ENCODE measurements around the gene PFKFB4. TPM values are rescaled to one million over a fixed set of nuclear protein-coding genes. Genes with fewer than 3 reads are reported as not detected.

PFKFB4 gene
- total RNA-seq, 1 donor = 12.3 TPM

DNA sequence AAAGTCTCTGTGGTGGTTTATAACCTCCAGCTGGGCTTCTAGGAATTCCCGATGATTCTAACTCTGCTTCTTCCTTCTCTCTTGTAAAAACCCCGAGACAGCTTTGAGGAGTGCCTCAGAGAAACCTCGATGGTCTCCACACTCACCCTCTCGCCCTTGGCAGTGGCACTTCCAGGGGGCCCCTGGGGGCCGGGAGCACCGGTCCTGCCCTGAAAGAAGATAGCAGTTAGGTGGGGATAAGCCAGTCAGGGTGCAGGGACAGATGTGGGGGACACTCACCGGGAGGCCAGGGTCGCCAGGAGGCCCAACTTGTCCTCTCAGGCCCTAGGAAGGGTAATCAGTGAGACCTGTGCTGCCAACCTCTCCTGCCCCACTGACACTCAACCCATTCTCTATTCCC lies 28.8 kb upstream of the PFKFB4 start:
- DNase-seq (ENCODE audit: insufficient read length, low spot score, missing footprints) = no peak
- H3K79me2 ChIP-seq (ENCODE audit: insufficient read depth, low read length) = no peaks in the 10 kb centered on the region
- H4K20me1 ChIP-seq (ENCODE audit: insufficient read depth, low read length) = no peaks in the 10 kb centered on the region

GRCh38 chr3:48584836-48585235 lies 28.2 kb upstream of the PFKFB4 start:
- peaks cover 15% of the 10 kb centered on the region for H3K36me3 ChIP-seq (ENCODE audit: insufficient read depth, low read length)
- no peaks in the 10 kb centered on the region for H3K9me3 ChIP-seq (ENCODE audit: low read depth, low read length)
- no peaks in the 10 kb centered on the region for H3K79me2 ChIP-seq (ENCODE audit: insufficient read depth, low read length)
- no peak overlapping the region for H3K4me2 ChIP-seq (ENCODE audit: insufficient read depth, low read length)
- H3K27me3 ChIP-seq (ENCODE audit: insufficient read depth, low read length) = no peaks in the 10 kb centered on the region
- no peaks in the 10 kb centered on the region for H3K4me1 ChIP-seq (ENCODE audit: insufficient read depth, low read length)
- H3K4me3 ChIP-seq (ENCODE audit: insufficient read depth, low read length) = no peak overlapping the region
- H3K27ac ChIP-seq (ENCODE audit: low read depth, low read length) = no peak overlapping the region
- DNase-seq (ENCODE audit: insufficient read length, low spot score, missing footprints) = no peak
- no peak for TF ChIP-seq CTCF (IDR thresholded peaks at IDR 0.05; ENCODE audit: extremely low read depth, low read depth, low read length)
- H2AFZ ChIP-seq (ENCODE audit: low read length) = no peak overlapping the region
- no peaks in the 10 kb centered on the region for H4K20me1 ChIP-seq (ENCODE audit: insufficient read depth, low read length)

More for the DNA sequence above, 28.8 kb upstream of the PFKFB4 start:
- peaks cover 15% of the 10 kb centered on the region for H3K36me3 ChIP-seq (ENCODE audit: insufficient read depth, low read length)
- H3K9me3 ChIP-seq (ENCODE audit: low read depth, low read length) = no peaks in the 10 kb centered on the region
- no peak overlapping the region for H3K4me2 ChIP-seq (ENCODE audit: insufficient read depth, low read length)
- H3K4me1 ChIP-seq (ENCODE audit: insufficient read depth, low read length) = no peaks in the 10 kb centered on the region
- no peaks in the 10 kb centered on the region for H3K27me3 ChIP-seq (ENCODE audit: insufficient read depth, low read length)
- no peak overlapping the region for H2AFZ ChIP-seq (ENCODE audit: low read length)
- no peak overlapping the region for H3K4me3 ChIP-seq (ENCODE audit: insufficient read depth, low read length)
- H3K27ac ChIP-seq (ENCODE audit: low read depth, low read length) = no peak overlapping the region
- TF ChIP-seq CTCF (IDR thresholded peaks at IDR 0.05; ENCODE audit: extremely low read depth, low read depth, low read length) = no peak

DNA sequence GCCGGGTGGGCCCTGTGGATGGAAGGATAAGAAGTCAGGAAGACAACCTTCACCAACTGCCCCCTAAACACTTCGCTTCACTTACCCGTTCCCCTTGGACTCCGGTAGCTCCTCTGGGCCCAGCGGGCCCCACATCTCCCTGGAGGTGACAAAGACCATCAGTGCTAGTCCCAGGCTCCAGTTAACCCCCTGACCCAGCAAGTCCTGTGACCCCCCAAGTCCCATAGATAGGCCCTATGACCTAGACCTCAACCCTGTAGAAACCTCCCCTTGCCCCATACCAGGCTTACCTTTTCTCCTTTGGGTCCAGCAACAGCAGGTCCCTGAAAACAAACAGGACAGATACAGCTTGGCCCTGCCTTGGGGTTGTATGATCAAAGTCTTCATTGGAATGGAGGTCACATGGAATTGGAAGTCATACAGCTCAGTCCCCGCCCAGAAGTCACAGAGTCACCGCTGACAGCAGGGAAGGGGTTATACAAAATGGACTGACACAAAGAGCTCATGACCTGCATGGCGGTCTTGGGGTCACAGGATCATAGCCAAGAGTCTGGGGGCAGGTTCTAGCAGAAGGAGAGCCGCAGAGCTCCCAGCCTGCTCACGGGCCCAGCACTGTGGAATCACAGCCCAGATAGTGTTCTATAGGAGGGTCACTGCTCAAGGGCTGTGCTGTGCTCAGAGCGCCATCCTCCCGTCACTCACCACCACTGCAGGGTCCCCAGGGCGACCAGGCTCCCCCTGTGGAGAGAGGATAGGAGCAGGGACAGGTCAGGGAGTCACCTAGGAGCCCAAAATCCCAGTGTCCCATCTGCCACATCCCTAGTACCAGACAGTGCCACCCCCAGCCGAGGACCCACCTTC lies 25.2 kb upstream of the PFKFB4 start:
- Histone ChIP-seq H3K27ac (ENCODE audit: low read depth, low read length) (no peak overlapping the region), H3K4me3 (ENCODE audit: insufficient read depth, low read length) (no peak overlapping the region), H3K4me1 (ENCODE audit: insufficient read depth, low read length) (no peaks in the 10 kb centered on the region), H3K36me3 (ENCODE audit: insufficient read depth, low read length) (peaks cover 16% of the 10 kb centered on the region), H2AFZ (ENCODE audit: low read length) (no peak overlapping the region), H4K20me1 (ENCODE audit: insufficient read depth, low read length) (no peaks in the 10 kb centered on the region), H3K79me2 (ENCODE audit: insufficient read depth, low read length) (no peaks in the 10 kb centered on the region), H3K4me2 (ENCODE audit: insufficient read depth, low read length) (no peak overlapping the region), H3K9me3 (ENCODE audit: low read depth, low read length) (no peaks in the 10 kb centered on the region), H3K27me3 (ENCODE audit: insufficient read depth, low read length) (no peaks in the 10 kb centered on the region)
- TF ChIP-seq CTCF (IDR thresholded peaks at IDR 0.05; ENCODE audit: extremely low read depth, low read depth, low read length) = no peak
- DNase-seq (ENCODE audit: insufficient read length, low spot score, missing footprints) = peak; percentile 91

- no peak for TF ChIP-seq CTCF (IDR thresholded peaks at IDR 0.05; ENCODE audit: extremely low read depth, low read depth, low read length)
- H3K4me2 ChIP-seq (ENCODE audit: insufficient read depth, low read length) = no peak overlapping the region
- H3K27me3 ChIP-seq (ENCODE audit: insufficient read depth, low read length) = no peaks in the 10 kb centered on the region
- H3K9me3 ChIP-seq (ENCODE audit: low read depth, low read length) = no peaks in the 10 kb centered on the region
- no peak overlapping the region for H2AFZ ChIP-seq (ENCODE audit: low read length)
- H4K20me1 ChIP-seq (ENCODE audit: insufficient read depth, low read length) = no peaks in the 10 kb centered on the region
- no peaks in the 10 kb centered on the region for H3K4me1 ChIP-seq (ENCODE audit: insufficient read depth, low read length)
- H3K36me3 ChIP-seq (ENCODE audit: insufficient read depth, low read length) = peaks cover 12% of the 10 kb centered on the region
- no peaks in the 10 kb centered on the region for H3K79me2 ChIP-seq (ENCODE audit: insufficient read depth, low read length)
- H3K4me3 ChIP-seq (ENCODE audit: insufficient read depth, low read length) = no peak overlapping the region
- no peak for DNase-seq (ENCODE audit: insufficient read length, low spot score, missing footprints)
- H3K27ac ChIP-seq (ENCODE audit: low read depth, low read length) = no peak overlapping the region
These were observed 20.0 kb upstream of the PFKFB4 start for GRCh38 chr3:48576647-48577046.
